Gastrocnemius medialis (tissue), 4 donors: ENCODE data around the gene PPARG. TPM values are rescaled to one million over a fixed set of nuclear protein-coding genes. Genes with fewer than 3 reads are reported as not detected.

Experiments used
- ATAC-seq, 2 donors: fragments of 150-250 bp; one replicate each; pipeline ENCODE4 v1.9.1; 2016
- DNase-seq, 2 donors: peaks; one replicate each; pipeline ENCODE4 v3.0.0-alpha.2; 2019
- H3K27ac ChIP-seq, 4 donors: fragments of 200-600 bp; sonication (generic); 1 replicate in 1 of 4; 2 replicates in 3 of 4; pipeline ENCODE4 v1.5.1; 2016 to 2018; ENCODE audit warnings: mild to moderate bottlenecking in 2 of 4, moderate library complexity in 1 of 4
- H3K27me3 ChIP-seq, 3 donors: fragments of 200-600 bp; sonication (generic) in 2 of 3; 1 replicate in 1 of 3; 2 replicates in 2 of 3; pipeline versions ENCODE4 v1.5.1 to v1.6.0; 2016 to 2019; ENCODE audit warnings: mild to moderate bottlenecking in 1 of 3, moderate library complexity in 1 of 3
- H3K36me3 ChIP-seq, 2 donors: fragments of 200-600 bp; sonication (generic) in 1 of 2; one replicate each; pipeline ENCODE4 v1.5.1; 2017 to 2018
- H3K4me1 ChIP-seq, 2 donors: fragments of 200-600 bp; sonication (generic) in 1 of 2; one replicate each; pipeline ENCODE4 v1.5.1; 2016 to 2017; ENCODE audit warnings: mild to moderate bottlenecking in 2 of 2
- H3K4me3 ChIP-seq, 4 donors: fragments of 200-600 bp; sonication (generic) in 3 of 4; 1 replicate in 1 of 4; 2 replicates in 3 of 4; pipeline ENCODE4 v1.5.1; 2016 to 2019; ENCODE audit warnings: mild to moderate bottlenecking in 2 of 4
- H3K9me3 ChIP-seq, 3 donors: fragments of 200-600 bp; sonication (generic) in 2 of 3; 1 replicate in 1 of 3; 2 replicates in 2 of 3; pipeline ENCODE4 v1.5.1; 2016 to 2019
- CTCF ChIP-seq, 5 experiments: fragments of 450-650 bp in 3 of 5; fragments of 200-600 bp in 2 of 5; sonication (generic) in 2 of 5; IDR thresholded peaks in 4 of 5; conservative IDR thresholded peaks in 1 of 5; 1 replicate in 4 of 5; 2 replicates in 1 of 5; pipeline ENCODE4 v1.5.1; 2016 to 2019; ENCODE audit warnings: antibody characterized with exemption in 5 of 5, mild to moderate bottlenecking in 3 of 5, moderate library complexity in 3 of 5
- POLR2A ChIP-seq, 2 donors: fragments of 450-650 bp; IDR thresholded peaks; one replicate each; pipeline ENCODE4 v1.6.1; 2017; ENCODE audit warnings: antibody characterized with exemption in 2 of 2, mild to moderate bottlenecking in 2 of 2, moderate library complexity in 2 of 2
- in situ Hi-C, 4 donors: fragments of 200-750 bp; cut with MboI; loops; one replicate each; pipeline versions ENCODE4 v1.15.0 to v1.8.0; 2017; ENCODE audit warnings: low sequenced_read_pairs in 4 of 4
- intact Hi-C: fragments of 100-400 bp; cut with DNase I; formaldehyde crosslinking; loops from one replicate; pipeline ENCODE4 v1.15.1; 2023; ENCODE audit warnings: low total_unique reads
- total RNA-seq, 4 donors: library from RNA; depleted of rRNA; stranded (reverse); fragments of >200 nt; gene quantifications; one replicate each; pipeline versions ENCODE4 v1.1.0 to v1.2.3, GENCODE V29; 2016

PPARG gene
- total RNA-seq, 4 donors from 2014 or later = 4.9 to 10.6 (median 8.5) TPM

GRCh38 chr3:12247411-12247810 is 41.5 kb upstream of the PPARG start:
- TF ChIP-seq POLR2A (IDR thresholded peaks at IDR 0.05) (no peak), CTCF (IDR thresholded peaks at IDR 0.05 in 4 of 5, conservative IDR thresholded peaks at IDR 0.05 in 1 of 5) (no peak)
- no peaks in the 10 kb centered on the region for H3K9me3 ChIP-seq
- ATAC-seq = no peak
- no peak for DNase-seq
- H3K4me1 ChIP-seq = no peaks in the 10 kb centered on the region
- intact Hi-C loops = no loop called here
- no peaks in the 10 kb centered on the region for H3K36me3 ChIP-seq
- no peaks in the 10 kb centered on the region for H3K27me3 ChIP-seq
- no peak overlapping the region for H3K4me3 ChIP-seq
- H3K27ac ChIP-seq = no peak overlapping the region
- in situ Hi-C loops = no loop called here

- Histone ChIP-seq H3K27ac (no peak overlapping the region), H3K4me1 (no peaks in the 10 kb centered on the region), H3K4me3 (no peak overlapping the region), H3K36me3 (no peaks in the 10 kb centered on the region), H3K9me3 (no peaks in the 10 kb centered on the region), H3K27me3 (no peaks in the 10 kb centered on the region)
- TF ChIP-seq CTCF (IDR thresholded peaks at IDR 0.05 in 4 of 5, conservative IDR thresholded peaks at IDR 0.05 in 1 of 5) (no peak), POLR2A (IDR thresholded peaks at IDR 0.05) (no peak)
- intact Hi-C loops (no loop called here), in situ Hi-C loops (no loop called here)
- ATAC-seq (no peak), DNase-seq (no peak)
Observed at GRCh38 chr3:12249519-12249918, 39.4 kb upstream of the PPARG start.

- no peak for ATAC-seq
- H3K4me3 ChIP-seq = no peak overlapping the region
- H3K27me3 ChIP-seq = no peaks in the 10 kb centered on the region
- in situ Hi-C loops (no loop called here), intact Hi-C loops (no loop called here)
- H3K9me3 ChIP-seq = no peaks in the 10 kb centered on the region
- TF ChIP-seq POLR2A (IDR thresholded peaks at IDR 0.05) (no peak), CTCF (IDR thresholded peaks at IDR 0.05 in 4 of 5, conservative IDR thresholded peaks at IDR 0.05 in 1 of 5) (no peak)
- H3K4me1 ChIP-seq = no peaks in the 10 kb centered on the region
- H3K36me3 ChIP-seq = no peaks in the 10 kb centered on the region
- H3K27ac ChIP-seq = no peak overlapping the region
- no peak for DNase-seq
Observed at GRCh38 chr3:12252889-12253288, 36.0 kb upstream of the PPARG start.

- DNase-seq (no peak), ATAC-seq (no peak)
- Histone ChIP-seq H3K4me3 (no peak overlapping the region), H3K36me3 (no peaks in the 10 kb centered on the region), H3K9me3 (no peaks in the 10 kb centered on the region), H3K27me3 (no peaks in the 10 kb centered on the region), H3K4me1 (no peaks in the 10 kb centered on the region), H3K27ac (no peak overlapping the region)
- in situ Hi-C loops = no loop called here
- intact Hi-C loops = no loop called here
- TF ChIP-seq CTCF (IDR thresholded peaks at IDR 0.05 in 4 of 5, conservative IDR thresholded peaks at IDR 0.05 in 1 of 5) = no peak
- TF ChIP-seq POLR2A (IDR thresholded peaks at IDR 0.05) = no peak
Observed at GRCh38 chr3:12253516-12254343, 35.1 kb upstream of the PPARG start.
